Lower lobe of right lung (tissue), 2 donors: Measurements from ENCODE around the gene CALY. TPM values are rescaled to one million over a fixed set of nuclear protein-coding genes. Genes with fewer than 3 reads are reported as not detected.

Experiments used
- ATAC-seq, 2 donors: fragments of 200-7000 bp; cut with Tn5 transposase; one replicate each; pipeline ENCODE4 v1.9.1; 2020 to 2022; ENCODE audit warnings: mild to moderate bottlenecking in 2 of 2, moderate library complexity in 2 of 2
- DNase-seq: peaks from one replicate; pipeline ENCODE4 v3.0.0-alpha.2; 2020
- H3K27ac ChIP-seq: fragments of 200-600 bp; one replicate; pipeline ENCODE4 v1.8.0; 2022
- H3K27me3 ChIP-seq: fragments of 200-600 bp; one replicate; pipeline ENCODE4 v1.8.0; 2022; ENCODE audit warnings: low read depth
- H3K36me3 ChIP-seq: fragments of 200-600 bp; one replicate; pipeline ENCODE4 v1.8.0; 2022; ENCODE audit warnings: mild to moderate bottlenecking
- H3K4me1 ChIP-seq: fragments of 200-600 bp; one replicate; pipeline ENCODE4 v1.8.0; 2022
- H3K4me3 ChIP-seq: fragments of 200-600 bp; one replicate; pipeline ENCODE4 v1.8.0; 2022; ENCODE audit warnings: mild to moderate bottlenecking
- H3K9me3 ChIP-seq: fragments of 200-600 bp; one replicate; pipeline ENCODE4 v1.8.0; 2022
- intact Hi-C: fragments of 100-400 bp; cut with DNase I; formaldehyde crosslinking; loops from one replicate; pipeline ENCODE4 v1.11.0; 2022
- total RNA-seq: library from RNA; stranded (reverse); fragmentation: NEBNext Ultra II Directional; extraction: Animal tissue kit (Norgen Biotek cat#: 25700); gene quantifications from one replicate; pipeline ENCODE4 v1.2.1, GENCODE V29; 2021
- TF ChIP-seq, protein P1 (sequence below): fragments of 200-600 bp; IDR thresholded peaks from one replicate; pipeline ENCODE4 v1.8.0; 2022; ENCODE audit warnings: antibody characterized with exemption, mild to moderate bottlenecking
- donor health status: DM: no; HTN: yes; CAD: no; lungs with severe emphysema.

CALY gene
- total RNA-seq, 1 donor from 2014 or later, result not detected

- TF ChIP-seq, protein P1, sequence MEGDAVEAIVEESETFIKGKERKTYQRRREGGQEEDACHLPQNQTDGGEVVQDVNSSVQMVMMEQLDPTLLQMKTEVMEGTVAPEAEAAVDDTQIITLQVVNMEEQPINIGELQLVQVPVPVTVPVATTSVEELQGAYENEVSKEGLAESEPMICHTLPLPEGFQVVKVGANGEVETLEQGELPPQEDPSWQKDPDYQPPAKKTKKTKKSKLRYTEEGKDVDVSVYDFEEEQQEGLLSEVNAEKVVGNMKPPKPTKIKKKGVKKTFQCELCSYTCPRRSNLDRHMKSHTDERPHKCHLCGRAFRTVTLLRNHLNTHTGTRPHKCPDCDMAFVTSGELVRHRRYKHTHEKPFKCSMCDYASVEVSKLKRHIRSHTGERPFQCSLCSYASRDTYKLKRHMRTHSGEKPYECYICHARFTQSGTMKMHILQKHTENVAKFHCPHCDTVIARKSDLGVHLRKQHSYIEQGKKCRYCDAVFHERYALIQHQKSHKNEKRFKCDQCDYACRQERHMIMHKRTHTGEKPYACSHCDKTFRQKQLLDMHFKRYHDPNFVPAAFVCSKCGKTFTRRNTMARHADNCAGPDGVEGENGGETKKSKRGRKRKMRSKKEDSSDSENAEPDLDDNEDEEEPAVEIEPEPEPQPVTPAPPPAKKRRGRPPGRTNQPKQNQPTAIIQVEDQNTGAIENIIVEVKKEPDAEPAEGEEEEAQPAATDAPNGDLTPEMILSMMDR, result no peak
- peaks cover 10% of the 10 kb centered on the region for H3K4me1 ChIP-seq
- ATAC-seq, result no peak
- H3K4me3 ChIP-seq, result no peak overlapping the region
- H3K27ac ChIP-seq, result no peak overlapping the region
- intact Hi-C loops, result no loop called here
- H3K36me3 ChIP-seq, result peaks cover 100% of the 10 kb centered on the region
- H3K27me3 ChIP-seq, result no peaks in the 10 kb centered on the region
- no peak for DNase-seq
- no peaks in the 10 kb centered on the region for H3K9me3 ChIP-seq
Observed at GRCh38 chr10:133297504-133297903, 39.2 kb downstream of the CALY start.

- no peak for ATAC-seq
- H3K36me3 ChIP-seq, result peaks cover 88% of the 10 kb centered on the region
- no peaks in the 10 kb centered on the region for H3K9me3 ChIP-seq
- TF ChIP-seq, protein P1, result no peak
- H3K4me3 ChIP-seq, result no peak overlapping the region
- no peak for DNase-seq
- no peak overlapping the region for H3K27ac ChIP-seq
- intact Hi-C loops, result no loop called here
- no peaks in the 10 kb centered on the region for H3K27me3 ChIP-seq
- peaks cover 11% of the 10 kb centered on the region for H3K4me1 ChIP-seq
Observed at GRCh38 chr10:133295426-133296320, 41.0 kb downstream of the CALY start.

DNA sequence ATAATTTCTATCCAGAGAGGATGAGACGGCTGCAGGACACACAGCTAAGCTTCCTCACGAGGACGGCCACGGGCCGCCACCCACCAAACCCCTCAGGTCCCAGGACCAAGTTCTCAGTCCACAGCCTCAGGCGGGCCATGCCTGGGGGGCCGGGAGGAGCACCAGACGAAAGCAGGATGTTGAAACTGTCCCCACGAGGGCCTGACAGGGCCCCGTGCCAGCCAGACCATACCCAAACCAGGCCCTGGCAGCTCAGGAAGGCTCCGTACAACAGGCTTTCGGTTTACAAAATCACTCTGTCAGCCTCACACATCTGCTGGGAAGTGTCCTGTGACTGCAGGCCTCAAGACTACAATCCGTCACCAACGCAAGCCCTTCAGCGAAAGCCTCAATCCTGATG lies 42.5 kb downstream of the CALY start:
- DNase-seq, result no peak

DNA sequence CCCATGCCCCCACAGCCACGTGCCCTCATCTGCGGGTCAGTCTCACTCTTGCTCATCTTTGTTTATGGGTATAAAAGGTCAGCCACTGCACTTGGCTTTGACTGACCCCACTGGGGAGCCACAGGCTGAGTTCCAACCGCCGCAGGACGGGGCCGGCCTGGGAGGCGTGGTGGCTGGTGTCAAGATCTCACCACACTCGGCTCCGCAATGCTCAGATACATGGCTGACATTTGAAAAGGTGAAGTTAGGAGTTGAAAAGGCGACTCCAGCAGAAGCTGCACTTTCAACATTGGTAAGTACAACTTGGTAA lies 42.9 kb downstream of the CALY start:
- intact Hi-C loops, result no loop called here
- peaks cover 11% of the 10 kb centered on the region for H3K4me1 ChIP-seq
- H3K36me3 ChIP-seq, result peaks cover 87% of the 10 kb centered on the region
- no peaks in the 10 kb centered on the region for H3K27me3 ChIP-seq
- H3K27ac ChIP-seq, result peak overlapping the region; percentile 2
- H3K4me3 ChIP-seq, result no peak overlapping the region
- ATAC-seq, result no peak
- no peaks in the 10 kb centered on the region for H3K9me3 ChIP-seq
- TF ChIP-seq, protein P1, result no peak
- no peak for DNase-seq

More for the DNA sequence above, 42.5 kb downstream of the CALY start:
- Histone ChIP-seq H3K4me3 (no peak overlapping the region), H3K4me1 (peaks cover 11% of the 10 kb centered on the region), H3K27ac (peak overlapping the region; percentile 2), H3K9me3 (no peaks in the 10 kb centered on the region), H3K36me3 (peaks cover 87% of the 10 kb centered on the region), H3K27me3 (no peaks in the 10 kb centered on the region)
- intact Hi-C loops, result no loop called here
- peak in 1 of 2 donors; percentile 66 for ATAC-seq
- TF ChIP-seq, protein P1, result no peak

GRCh38 chr10:133292919-133293809 lies 43.5 kb downstream of the CALY start:
- TF ChIP-seq, protein P1, result no peak
- intact Hi-C loops, result no loop called here
- peak; percentile 14 to 52 for ATAC-seq
- Histone ChIP-seq H3K27ac (no peak overlapping the region), H3K9me3 (no peaks in the 10 kb centered on the region), H3K4me1 (peaks cover 11% of the 10 kb centered on the region), H3K27me3 (no peaks in the 10 kb centered on the region), H3K36me3 (peaks cover 87% of the 10 kb centered on the region), H3K4me3 (no peak overlapping the region)
- DNase-seq, result no peak
